ENCODE data around the gene GAS7. TPM values are rescaled to one million over a fixed set of nuclear protein-coding genes. Genes with fewer than 3 reads are reported as not detected.
"Not testable (repeated sequence)": the region's sequence is repeated elsewhere in the genome, so short reads cannot be mapped to it uniquely, and the experiment has no call there.

GAS7 gene
- total RNA-seq, 3 donors from 2014 or later = 0.30 to 1.6 (median 0.82) TPM

DNA sequence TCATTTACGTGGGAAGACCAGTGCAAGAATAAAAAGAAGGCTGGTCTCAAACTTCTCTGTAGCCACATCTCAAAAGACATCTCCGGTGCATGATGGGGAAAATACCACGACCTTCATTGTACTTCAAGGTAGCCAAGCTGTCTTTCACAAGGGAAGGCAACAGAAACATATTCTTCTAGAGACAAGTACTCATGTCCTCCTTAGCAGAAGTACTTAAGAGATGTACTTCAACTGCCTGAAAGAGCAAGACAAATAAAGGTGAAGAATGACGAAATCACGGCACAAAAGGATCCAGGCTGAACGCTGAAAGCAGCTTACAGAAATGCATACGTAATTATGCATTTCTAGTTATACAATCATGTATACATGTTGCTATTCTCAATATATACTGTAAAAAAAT lies 169.3 kb downstream of the GAS7 start:
- H3K4me1 Mint-ChIP-seq (ENCODE audit: low read depth) = no peaks in the 10 kb centered on the region

DNA sequence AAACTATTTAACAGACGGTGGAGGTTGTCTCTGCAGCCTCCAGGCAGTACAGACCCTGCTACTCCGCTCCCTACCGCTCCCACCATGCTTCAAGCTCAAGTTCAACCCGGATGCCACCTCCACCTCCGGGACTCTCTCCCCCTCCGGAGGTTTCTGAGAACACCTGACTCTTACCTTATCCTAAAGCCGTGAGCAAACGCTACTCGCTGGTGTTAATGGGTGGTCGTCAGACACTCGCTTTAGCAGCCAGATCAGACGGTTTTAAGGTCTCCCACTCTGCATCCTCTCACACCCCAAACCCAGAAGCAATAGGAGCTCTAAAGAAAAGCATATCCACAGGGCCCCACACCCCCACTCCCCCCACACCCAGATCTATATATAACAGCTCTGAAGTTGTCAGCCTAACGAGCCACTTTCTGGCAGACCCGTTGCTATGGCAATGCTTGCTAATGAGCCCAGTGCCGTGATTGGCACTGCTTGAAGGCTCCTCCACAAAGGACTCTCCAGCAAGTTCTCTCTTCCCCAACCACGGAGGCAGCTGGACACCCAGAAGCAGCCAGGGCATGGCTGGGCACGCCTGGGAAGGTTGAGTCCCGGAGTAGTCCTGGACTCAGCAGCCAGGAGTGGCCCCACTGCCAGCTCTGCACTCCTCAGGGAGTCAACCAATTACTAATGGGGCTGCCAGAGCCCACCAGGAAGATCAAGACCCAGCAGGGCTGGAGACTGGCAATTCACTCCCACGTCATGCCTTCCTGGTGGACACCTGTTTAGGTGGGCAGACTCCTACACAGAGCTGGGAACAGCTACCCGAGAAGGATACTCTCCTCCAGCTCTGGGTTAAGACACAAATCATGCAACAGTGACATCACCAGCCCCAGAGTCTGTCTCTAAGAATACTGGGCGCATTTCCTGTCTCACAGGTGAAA lies 172.2 kb downstream of the GAS7 start:
- no peaks in the 10 kb centered on the region for H3K36me3 Mint-ChIP-seq (ENCODE audit: insufficient read depth)
- no peaks in the 10 kb centered on the region for H3K27me3 Mint-ChIP-seq (ENCODE audit: low read depth)
- ATAC-seq (no peak), DNase-seq (no peak)
- no peaks in the 10 kb centered on the region for H3K9me3 Mint-ChIP-seq
- peaks cover 3% of the 10 kb centered on the region for H3K4me1 Mint-ChIP-seq (ENCODE audit: low read depth)
- H3K4me3 Mint-ChIP-seq = no peak overlapping the region

More for the DNA sequence above, 169.3 kb downstream of the GAS7 start:
- H3K36me3 Mint-ChIP-seq (ENCODE audit: insufficient read depth) = no peaks in the 10 kb centered on the region
- no peak for DNase-seq
- H3K27me3 Mint-ChIP-seq (ENCODE audit: low read depth) = no peaks in the 10 kb centered on the region
- no peak for ATAC-seq
- no peaks in the 10 kb centered on the region for H3K9me3 Mint-ChIP-seq
- H3K4me3 Mint-ChIP-seq = no peak overlapping the region

- peaks cover 3% of the 10 kb centered on the region for H3K4me1 Mint-ChIP-seq (ENCODE audit: low read depth)
- H3K9me3 Mint-ChIP-seq = no peaks in the 10 kb centered on the region
- ATAC-seq = no peak
Observed at GRCh38 chr17:10025224-10025623, 173.2 kb downstream of the GAS7 start.

DNA sequence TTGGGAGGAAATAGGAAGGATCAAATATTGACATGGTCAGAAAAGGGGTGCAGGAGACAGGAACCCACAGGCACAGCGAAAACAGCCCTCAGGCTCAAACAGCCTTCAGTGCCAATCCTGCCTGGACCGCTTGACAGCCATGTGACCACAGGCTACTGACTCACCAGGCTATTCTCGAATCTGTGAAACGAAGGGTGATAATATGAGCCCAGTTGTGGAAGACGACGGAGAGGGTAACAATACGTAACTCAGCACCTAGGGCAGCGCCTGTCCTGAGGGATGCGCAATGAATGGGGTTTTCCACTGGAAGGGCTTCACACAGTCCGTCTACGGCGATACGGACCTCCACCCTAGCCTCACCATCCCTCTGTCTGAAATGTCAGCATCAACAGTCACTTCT lies 176.0 kb downstream of the GAS7 start:
- DNase-seq (no peak), ATAC-seq (no peak)
- H3K9me3 Mint-ChIP-seq = no peaks in the 10 kb centered on the region
- no peaks in the 10 kb centered on the region for H3K27me3 Mint-ChIP-seq (ENCODE audit: low read depth)
- no peak overlapping the region for H3K4me3 Mint-ChIP-seq
- peaks cover 3% of the 10 kb centered on the region for H3K4me1 Mint-ChIP-seq (ENCODE audit: low read depth)
- no peaks in the 10 kb centered on the region for H3K36me3 Mint-ChIP-seq (ENCODE audit: insufficient read depth)

More at GRCh38 chr17:10025224-10025623, 173.2 kb downstream of the GAS7 start:
- no peak overlapping the region for H3K4me3 Mint-ChIP-seq
- DNase-seq = no peak
- no peaks in the 10 kb centered on the region for H3K36me3 Mint-ChIP-seq (ENCODE audit: insufficient read depth)
- no peaks in the 10 kb centered on the region for H3K27me3 Mint-ChIP-seq (ENCODE audit: low read depth)

DNA sequence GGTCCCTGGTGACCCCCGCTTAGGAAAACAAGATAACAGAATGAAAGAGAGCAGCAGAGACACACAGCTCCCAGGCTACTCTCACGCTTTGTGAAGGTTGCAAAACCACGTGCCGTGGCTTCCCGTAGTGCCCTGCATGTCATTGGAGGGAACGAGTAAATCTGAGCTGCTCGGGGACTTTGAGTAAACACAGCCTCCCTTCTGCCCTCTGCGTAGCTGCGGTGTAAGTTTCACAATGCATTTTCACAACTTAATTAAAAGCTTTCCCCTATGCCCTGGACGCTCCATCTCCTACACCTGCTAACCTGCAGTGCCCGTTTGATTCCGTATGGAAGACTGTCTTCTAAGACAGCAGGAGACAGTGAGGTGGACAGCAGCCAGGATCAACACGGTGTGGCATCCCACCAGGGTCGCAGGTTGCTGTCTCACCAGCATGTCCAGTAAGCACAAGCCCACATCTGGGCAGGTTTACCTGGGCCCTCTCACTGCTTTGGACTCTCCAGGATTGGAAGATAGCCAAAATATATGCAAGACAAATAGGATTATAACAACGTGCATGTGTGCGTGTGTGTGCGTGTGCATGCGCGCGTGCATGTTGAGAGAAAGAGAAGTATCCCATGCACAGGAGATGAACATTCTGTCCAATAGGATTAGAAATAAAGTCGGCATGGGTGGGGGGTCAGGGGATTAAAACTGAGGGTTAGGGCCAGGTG lies 177.0 kb downstream of the GAS7 start:
- Mint-ChIP-seq H3K9me3 (no peaks in the 10 kb centered on the region), H3K4me1 (ENCODE audit: low read depth) (peaks cover 3% of the 10 kb centered on the region), H3K36me3 (ENCODE audit: insufficient read depth) (no peaks in the 10 kb centered on the region), H3K4me3 (no peak overlapping the region), H3K27me3 (ENCODE audit: low read depth) (no peaks in the 10 kb centered on the region)
- no peak for DNase-seq
- ATAC-seq = no peak

DNA sequence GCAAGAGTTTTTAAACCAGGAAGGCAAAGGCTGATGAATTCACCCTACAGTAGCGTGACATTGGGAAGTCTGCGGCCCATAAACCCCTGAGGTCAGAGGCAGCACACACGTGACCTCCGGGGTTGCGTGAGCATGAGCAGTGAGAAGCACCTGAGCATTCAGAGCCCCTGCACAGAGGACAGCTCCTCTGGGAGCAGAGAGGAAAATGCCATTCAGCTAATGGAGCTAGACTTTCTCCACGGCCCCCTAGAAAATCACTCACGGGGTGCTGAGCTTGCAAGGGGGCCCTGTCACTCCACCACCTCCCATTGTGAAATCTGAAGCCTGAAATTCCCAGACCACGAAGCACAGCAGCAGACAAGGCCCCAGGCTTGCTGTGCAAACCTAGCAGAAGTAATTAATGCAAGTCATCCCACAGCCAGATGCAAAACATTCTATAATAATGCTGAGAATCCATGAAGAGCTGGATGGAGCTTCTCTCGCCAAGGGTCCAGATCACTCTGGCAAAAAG lies 178.4 kb downstream of the GAS7 start:
- Mint-ChIP-seq H3K4me1 (ENCODE audit: low read depth) (peaks cover 3% of the 10 kb centered on the region), H3K4me3 (no peak overlapping the region), H3K9me3 (no peaks in the 10 kb centered on the region), H3K27me3 (ENCODE audit: low read depth) (no peaks in the 10 kb centered on the region), H3K36me3 (ENCODE audit: insufficient read depth) (no peaks in the 10 kb centered on the region)
- no peak for ATAC-seq
- DNase-seq = no peak

DNA sequence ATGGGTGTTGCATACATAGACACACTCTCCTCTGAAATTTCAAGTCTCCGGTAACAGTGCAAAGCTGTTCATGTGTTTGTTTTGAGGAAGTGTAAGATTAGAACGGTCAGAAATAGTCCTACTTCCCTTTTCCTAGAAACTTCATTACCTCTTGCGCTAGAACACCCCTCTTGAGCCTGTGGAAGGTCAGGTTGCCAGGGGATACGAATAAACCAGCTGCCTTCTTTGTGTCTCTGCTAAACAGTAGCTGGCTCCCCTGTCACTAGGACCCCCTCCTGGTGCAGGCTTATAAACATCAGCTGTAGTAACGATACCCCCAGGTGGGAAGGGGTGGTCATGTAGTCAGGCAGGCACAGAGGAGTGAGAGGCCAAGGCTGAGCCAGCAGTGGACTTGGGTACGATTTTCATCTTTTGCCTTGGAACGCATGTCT lies 179.9 kb downstream of the GAS7 start:
- no peaks in the 10 kb centered on the region for H3K9me3 Mint-ChIP-seq
- DNase-seq (no peak), ATAC-seq (no peak)
- peaks cover 10% of the 10 kb centered on the region for H3K4me1 Mint-ChIP-seq (ENCODE audit: low read depth)
- no peaks in the 10 kb centered on the region for H3K27me3 Mint-ChIP-seq (ENCODE audit: low read depth)
- H3K4me3 Mint-ChIP-seq = no peak overlapping the region
- no peaks in the 10 kb centered on the region for H3K36me3 Mint-ChIP-seq (ENCODE audit: insufficient read depth)

DNA sequence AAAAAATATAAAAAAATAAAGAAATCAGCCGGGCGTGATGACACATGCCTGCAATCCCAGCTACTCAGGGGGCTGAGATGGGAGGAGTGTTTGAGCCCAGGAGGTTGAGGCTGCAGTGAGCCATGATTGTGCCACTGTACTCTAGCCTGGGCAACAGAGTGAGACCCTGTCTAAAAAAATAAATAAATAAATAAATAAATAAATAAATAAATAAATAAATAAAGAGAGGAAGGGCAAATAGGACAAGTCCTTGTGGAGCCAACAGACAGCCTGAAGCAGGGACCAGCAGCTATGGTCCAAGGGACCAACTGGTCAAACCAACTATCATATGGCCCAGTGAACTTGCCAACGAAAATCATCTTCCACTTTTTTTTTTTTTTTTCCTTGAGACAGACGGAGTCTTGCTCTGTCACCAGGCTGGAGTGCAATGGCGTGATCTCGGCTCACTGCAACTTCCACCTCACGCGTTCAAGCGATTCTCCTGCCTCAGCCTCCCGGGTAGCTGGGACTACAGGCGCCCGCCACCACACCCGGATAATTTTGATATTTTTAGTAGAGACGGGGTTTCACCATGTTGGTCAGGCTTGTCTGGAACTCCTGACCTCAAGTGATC lies 181.3 kb downstream of the GAS7 start:
- not testable (repeated sequence) for H3K4me3 Mint-ChIP-seq; H3K36me3 Mint-ChIP-seq (ENCODE audit: insufficient read depth); H3K4me1 Mint-ChIP-seq (ENCODE audit: low read depth); H3K27me3 Mint-ChIP-seq (ENCODE audit: low read depth); ATAC-seq; DNase-seq; H3K9me3 Mint-ChIP-seq

DNA sequence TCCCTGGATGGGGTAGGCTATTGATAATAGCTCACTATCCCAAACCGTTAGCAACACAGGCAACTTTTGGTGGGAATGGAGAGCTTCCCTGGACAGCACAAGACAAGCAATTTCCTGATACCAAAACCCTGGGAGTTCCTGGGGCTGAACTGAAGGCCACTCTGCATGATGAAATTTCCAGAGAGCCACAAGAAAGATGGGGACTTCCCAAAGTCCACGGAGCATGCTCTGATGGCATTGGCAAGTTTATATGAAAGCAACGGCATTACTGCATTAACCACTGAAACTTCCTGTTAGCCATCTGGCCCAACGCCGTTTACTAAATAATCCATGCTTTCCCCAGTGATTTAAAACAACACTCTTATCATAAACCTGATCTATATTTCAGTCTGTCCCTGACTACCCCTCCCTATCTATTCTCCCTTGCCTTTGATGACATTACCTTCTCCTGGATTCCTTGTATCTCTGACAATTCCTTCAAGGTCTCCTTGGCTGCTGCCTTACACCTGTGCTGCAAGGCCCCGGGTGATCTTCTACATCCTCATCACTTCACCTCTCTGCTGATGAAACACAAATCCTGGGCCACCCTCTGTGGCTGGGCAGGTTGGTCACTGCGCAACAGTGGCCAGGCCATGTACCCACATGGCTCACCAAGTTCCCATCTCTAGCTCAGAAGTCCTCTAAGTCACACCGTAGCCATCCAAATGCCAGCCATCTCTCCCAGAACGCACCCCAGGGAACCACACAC lies 184.9 kb downstream of the GAS7 start:
- no peaks in the 10 kb centered on the region for H3K9me3 Mint-ChIP-seq
- no peak for DNase-seq
- ATAC-seq = no peak
- no peak overlapping the region for H3K4me3 Mint-ChIP-seq
- no peaks in the 10 kb centered on the region for H3K36me3 Mint-ChIP-seq (ENCODE audit: insufficient read depth)
- H3K27me3 Mint-ChIP-seq (ENCODE audit: low read depth) = no peaks in the 10 kb centered on the region
- H3K4me1 Mint-ChIP-seq (ENCODE audit: low read depth) = peaks cover 7% of the 10 kb centered on the region

DNA sequence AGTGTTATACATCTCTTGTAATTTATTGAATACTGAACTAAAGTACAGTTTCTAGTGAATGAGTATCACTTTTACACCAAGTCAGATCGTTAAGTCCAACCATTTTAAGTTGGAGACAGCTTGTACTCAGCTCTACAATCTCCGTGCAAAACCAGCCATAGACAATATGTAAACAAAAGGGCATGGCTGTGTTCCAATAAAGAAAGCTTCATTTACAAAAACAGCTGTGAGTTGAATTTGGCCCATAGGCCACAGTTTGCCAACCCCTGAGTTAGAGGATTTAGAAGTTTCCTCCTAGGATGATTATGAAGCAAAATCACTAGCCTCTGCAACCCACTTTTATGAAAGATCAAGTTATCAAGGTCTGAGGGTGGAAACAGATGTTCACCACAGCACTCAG lies 187.7 kb downstream of the GAS7 start:
- Mint-ChIP-seq H3K36me3 (ENCODE audit: insufficient read depth) (no peaks in the 10 kb centered on the region), H3K4me3 (no peak overlapping the region), H3K4me1 (ENCODE audit: low read depth) (peaks cover 7% of the 10 kb centered on the region), H3K27me3 (ENCODE audit: low read depth) (no peaks in the 10 kb centered on the region), H3K9me3 (no peaks in the 10 kb centered on the region)
- DNase-seq (no peak), ATAC-seq (no peak)

GRCh38 chr17:10003705-10004104 lies 194.7 kb downstream of the GAS7 start:
- ATAC-seq (no peak), DNase-seq (no peak)
- no peaks in the 10 kb centered on the region for H3K4me1 Mint-ChIP-seq (ENCODE audit: low read depth)
- no peaks in the 10 kb centered on the region for H3K36me3 Mint-ChIP-seq (ENCODE audit: insufficient read depth)
- H3K4me3 Mint-ChIP-seq = no peak overlapping the region
- no peaks in the 10 kb centered on the region for H3K9me3 Mint-ChIP-seq
- H3K27me3 Mint-ChIP-seq (ENCODE audit: low read depth) = no peaks in the 10 kb centered on the region

GRCh38 chr17:10002567-10003360 lies 195.6 kb downstream of the GAS7 start:
- not testable (repeated sequence) for H3K27me3 Mint-ChIP-seq (ENCODE audit: low read depth); DNase-seq; ATAC-seq; H3K36me3 Mint-ChIP-seq (ENCODE audit: insufficient read depth); H3K4me3 Mint-ChIP-seq; H3K4me1 Mint-ChIP-seq (ENCODE audit: low read depth); H3K9me3 Mint-ChIP-seq

- H3K4me3 Mint-ChIP-seq = no peak overlapping the region
- H3K4me1 Mint-ChIP-seq (ENCODE audit: low read depth) = no peaks in the 10 kb centered on the region
- H3K9me3 Mint-ChIP-seq = no peaks in the 10 kb centered on the region
- no peaks in the 10 kb centered on the region for H3K36me3 Mint-ChIP-seq (ENCODE audit: insufficient read depth)
- DNase-seq (no peak), ATAC-seq (no peak)
- H3K27me3 Mint-ChIP-seq (ENCODE audit: low read depth) = no peaks in the 10 kb centered on the region
Observed at GRCh38 chr17:10001306-10001873, 197.0 kb downstream of the GAS7 start.

All from activated T-cell treated with anti-CD3 and anti-CD28 coated beads, Interleukin-2, amount 50 U/mL, for 4 hours (primary cell).